ENCODE measurements around the gene THBS3. TPM values are rescaled to one million over a fixed set of nuclear protein-coding genes. Genes with fewer than 3 reads are reported as not detected.

THBS3 gene
- total RNA-seq, result 55.4 and 57.2 TPM in 2 replicates
- long read RNA-seq, transcript THBS3-201 (23 exons, 3,145 nt), result major isoform, 96 of 136 reads
- long read RNA-seq, partial matches to known transcripts, result 10 of 136 reads
- long read RNA-seq, other reads (novel, unspliced or antisense), result 28 of 136 reads

DNA sequence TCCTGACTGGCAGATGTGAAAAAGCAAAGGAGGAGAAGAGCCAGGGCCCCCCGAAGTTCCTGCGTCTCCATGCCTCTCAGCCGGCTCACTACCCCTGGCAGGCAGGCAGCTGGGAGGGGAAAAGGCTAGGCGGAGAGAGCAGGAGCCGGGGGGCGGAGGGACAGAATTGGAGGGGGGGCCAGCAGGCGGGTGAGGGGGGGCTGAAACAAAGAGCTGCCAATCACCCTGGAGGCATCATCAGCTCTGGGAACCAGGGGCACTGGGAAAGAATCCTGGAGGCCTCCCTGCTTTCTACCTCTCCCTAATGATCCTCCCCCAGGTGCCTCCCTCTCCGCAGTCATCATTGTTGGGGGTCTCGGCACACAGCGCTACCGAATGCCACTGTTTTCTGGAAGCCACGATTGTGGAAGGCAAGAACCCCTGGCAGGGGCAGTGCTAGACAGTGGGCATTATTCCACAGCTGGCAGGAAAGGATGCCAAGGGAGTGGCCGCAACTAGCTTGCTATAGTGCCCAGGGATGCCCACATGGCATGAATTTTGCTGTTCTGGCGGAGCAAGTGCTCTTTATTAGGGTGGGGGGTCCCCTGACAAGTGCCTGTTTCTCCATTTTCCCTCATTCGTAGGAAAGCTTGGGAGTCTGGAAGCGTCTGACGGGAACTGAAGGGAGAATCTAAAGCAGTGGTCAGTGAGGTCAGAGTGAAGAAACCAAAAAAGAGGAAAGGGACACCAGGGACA lies at the start of gene THBS3:
Gene THBS3 (minus strand): TSS at position 92 of the 735 bp plus-strand sequence. CDS start 21 bp downstream, at position 71.
- no peak for DNase-seq (ENCODE audit: extremely low spot score, unreplicated experiment)
- Mint-ChIP-seq H3K27me3 (ENCODE audit: unreplicated experiment) (no peaks in the 10 kb centered on the region), H3K9me3 (ENCODE audit: unreplicated experiment) (no peaks in the 10 kb centered on the region), H3K4me1 (ENCODE audit: unreplicated experiment) (peaks cover 28% of the 10 kb centered on the region), H3K4me3 (ENCODE audit: unreplicated experiment) (peak within 1 kb of the TSS; percentile 83), H3K36me3 (ENCODE audit: unreplicated experiment) (peaks cover 2% of the 10 kb centered on the region), H3K27ac (ENCODE audit: unreplicated experiment) (peak within 1 kb of the TSS; percentile 100)
- TF ChIP-seq, protein P1, sequence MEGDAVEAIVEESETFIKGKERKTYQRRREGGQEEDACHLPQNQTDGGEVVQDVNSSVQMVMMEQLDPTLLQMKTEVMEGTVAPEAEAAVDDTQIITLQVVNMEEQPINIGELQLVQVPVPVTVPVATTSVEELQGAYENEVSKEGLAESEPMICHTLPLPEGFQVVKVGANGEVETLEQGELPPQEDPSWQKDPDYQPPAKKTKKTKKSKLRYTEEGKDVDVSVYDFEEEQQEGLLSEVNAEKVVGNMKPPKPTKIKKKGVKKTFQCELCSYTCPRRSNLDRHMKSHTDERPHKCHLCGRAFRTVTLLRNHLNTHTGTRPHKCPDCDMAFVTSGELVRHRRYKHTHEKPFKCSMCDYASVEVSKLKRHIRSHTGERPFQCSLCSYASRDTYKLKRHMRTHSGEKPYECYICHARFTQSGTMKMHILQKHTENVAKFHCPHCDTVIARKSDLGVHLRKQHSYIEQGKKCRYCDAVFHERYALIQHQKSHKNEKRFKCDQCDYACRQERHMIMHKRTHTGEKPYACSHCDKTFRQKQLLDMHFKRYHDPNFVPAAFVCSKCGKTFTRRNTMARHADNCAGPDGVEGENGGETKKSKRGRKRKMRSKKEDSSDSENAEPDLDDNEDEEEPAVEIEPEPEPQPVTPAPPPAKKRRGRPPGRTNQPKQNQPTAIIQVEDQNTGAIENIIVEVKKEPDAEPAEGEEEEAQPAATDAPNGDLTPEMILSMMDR (IDR thresholded peaks at IDR 0.05), result no peak

DNA sequence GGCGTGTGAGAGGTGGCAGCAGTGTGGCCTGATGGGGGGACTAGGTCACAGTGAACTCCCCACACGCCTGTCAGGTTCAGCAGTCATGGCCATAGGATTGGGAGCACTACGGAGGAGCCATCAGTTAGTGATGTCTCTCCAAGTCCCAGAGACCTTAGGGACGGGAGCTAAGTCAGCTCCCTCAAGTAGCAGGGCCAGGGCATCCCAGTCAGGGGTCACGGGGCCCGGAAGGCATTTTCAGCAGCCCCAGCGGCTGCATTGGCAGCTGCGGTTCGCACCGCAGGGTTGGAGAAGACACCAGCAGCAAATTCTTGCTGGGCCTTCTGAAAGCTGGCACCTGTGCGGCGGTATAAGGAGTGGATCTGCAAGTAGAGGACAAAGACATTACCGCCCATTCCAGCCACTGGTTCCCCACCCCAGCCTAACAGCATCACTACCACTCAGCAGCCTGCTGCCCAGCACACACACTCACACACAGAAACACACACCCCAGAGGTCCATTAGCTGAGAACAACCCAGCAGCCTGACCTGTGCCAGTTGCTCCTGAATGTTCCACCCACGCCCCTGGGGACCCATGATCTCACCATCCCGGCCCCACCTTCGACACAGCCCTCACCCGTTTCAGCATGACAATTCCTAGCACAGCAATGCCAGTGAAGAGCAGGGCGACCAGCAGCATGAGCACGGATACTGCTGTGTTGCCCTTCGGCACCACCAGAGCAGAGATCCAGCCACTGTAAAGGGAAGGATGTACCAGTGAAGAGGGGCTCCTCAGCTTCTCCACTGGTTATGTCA lies 48.6 kb upstream of the THBS3 start:
- Mint-ChIP-seq H3K9me3 (ENCODE audit: unreplicated experiment) (no peaks in the 10 kb centered on the region), H3K36me3 (ENCODE audit: unreplicated experiment) (peaks cover 12% of the 10 kb centered on the region), H3K27ac (ENCODE audit: unreplicated experiment) (peak overlapping the region; percentile 95), H3K4me1 (ENCODE audit: unreplicated experiment) (peaks cover 36% of the 10 kb centered on the region), H3K4me3 (ENCODE audit: unreplicated experiment) (peak overlapping the region; percentile 79), H3K27me3 (ENCODE audit: unreplicated experiment) (no peaks in the 10 kb centered on the region)
- no peak for DNase-seq (ENCODE audit: extremely low spot score, unreplicated experiment)
- TF ChIP-seq, protein P1 (IDR thresholded peaks at IDR 0.05), result no peak

- peaks cover 34% of the 10 kb centered on the region for H3K4me1 Mint-ChIP-seq (ENCODE audit: unreplicated experiment)
- peak within 1 kb of the TSS; percentile 95 for H3K27ac Mint-ChIP-seq (ENCODE audit: unreplicated experiment)
- DNase-seq (ENCODE audit: extremely low spot score, unreplicated experiment), result peak; percentile 95
- no peaks in the 10 kb centered on the region for H3K9me3 Mint-ChIP-seq (ENCODE audit: unreplicated experiment)
- TF ChIP-seq, protein P1 (IDR thresholded peaks at IDR 0.05), result no peak
- H3K27me3 Mint-ChIP-seq (ENCODE audit: unreplicated experiment), result no peaks in the 10 kb centered on the region
- peaks cover 12% of the 10 kb centered on the region for H3K36me3 Mint-ChIP-seq (ENCODE audit: unreplicated experiment)
- H3K4me3 Mint-ChIP-seq (ENCODE audit: unreplicated experiment), result peak within 1 kb of the TSS; percentile 79
Measured at GRCh38 chr1:155255243-155256007, 47.7 kb upstream of the THBS3 start, which contains the start of gene ENTREP3. TSS of gene ENTREP3 (minus strand) at chr1:155255483. CDS start at chr1:155254877, 606 bp downstream.

GRCh38 chr1:155254714-155255242 lies 47.1 kb upstream of the THBS3 start:
- peak overlapping the region; percentile 95 for H3K27ac Mint-ChIP-seq (ENCODE audit: unreplicated experiment)
- no peaks in the 10 kb centered on the region for H3K9me3 Mint-ChIP-seq (ENCODE audit: unreplicated experiment)
- H3K36me3 Mint-ChIP-seq (ENCODE audit: unreplicated experiment), result peaks cover 8% of the 10 kb centered on the region
- TF ChIP-seq, protein P1 (IDR thresholded peaks at IDR 0.05), result no peak
- H3K27me3 Mint-ChIP-seq (ENCODE audit: unreplicated experiment), result no peaks in the 10 kb centered on the region
- DNase-seq (ENCODE audit: extremely low spot score, unreplicated experiment), result no peak
- H3K4me3 Mint-ChIP-seq (ENCODE audit: unreplicated experiment), result peak overlapping the region; percentile 79
- peaks cover 33% of the 10 kb centered on the region for H3K4me1 Mint-ChIP-seq (ENCODE audit: unreplicated experiment)

Measured in osteocyte (in vitro differentiated cells).